CD4-positive, alpha-beta T cell treated with Interleukin-6 at 100 ng/mL for 8 hours (primary cell): Measurements from ENCODE around the gene SAMMSON.

Experiments
- DNase-seq: peaks from one replicate; pipeline ENCODE4 v3.0.0-alpha.2; 2020; ENCODE audit warnings: mixed read lengths, low spot score

SAMMSON gene

GRCh38 chr3:70011582-70011981 is 12.0 kb downstream of the SAMMSON start:
- no peak for DNase-seq

- DNase-seq: no peak
Measured at GRCh38 chr3:70020906-70021660, 21.6 kb downstream of the SAMMSON start.

GRCh38 chr3:70028361-70028760 is 28.8 kb downstream of the SAMMSON start:
- DNase-seq: no peak

- no peak for DNase-seq
Measured at GRCh38 chr3:70038693-70039092, 39.2 kb downstream of the SAMMSON start.

GRCh38 chr3:70040386-70040785 is 40.9 kb downstream of the SAMMSON start:
- no peak for DNase-seq

GRCh38 chr3:70042641-70043040 is 43.1 kb downstream of the SAMMSON start:
- no peak for DNase-seq

- DNase-seq: no peak
Measured at GRCh38 chr3:70049761-70050160, 50.2 kb downstream of the SAMMSON start.

GRCh38 chr3:70053293-70053692 is 53.8 kb downstream of the SAMMSON start:
- no peak for DNase-seq

- DNase-seq: no peak
Measured at GRCh38 chr3:70056081-70056480, 56.5 kb downstream of the SAMMSON start.

GRCh38 chr3:70057426-70057825 is 57.9 kb downstream of the SAMMSON start:
- DNase-seq: no peak

- DNase-seq: no peak
Measured at GRCh38 chr3:70061096-70061495, 61.6 kb downstream of the SAMMSON start.

GRCh38 chr3:70064194-70064779 is 64.8 kb downstream of the SAMMSON start:
- no peak for DNase-seq

- no peak for DNase-seq
Measured at GRCh38 chr3:70065696-70066253, 66.2 kb downstream of the SAMMSON start.

- DNase-seq: no peak
Measured at GRCh38 chr3:70067860-70068521, 68.5 kb downstream of the SAMMSON start.

GRCh38 chr3:70069557-70069956 is 70.0 kb downstream of the SAMMSON start:
- DNase-seq: no peak

- DNase-seq: no peak
Measured at GRCh38 chr3:70071138-70071537, 71.6 kb downstream of the SAMMSON start.

- no peak for DNase-seq
Measured at GRCh38 chr3:70072180-70072579, 72.6 kb downstream of the SAMMSON start.

GRCh38 chr3:70072754-70073153 is 73.2 kb downstream of the SAMMSON start:
- no peak for DNase-seq

GRCh38 chr3:70075101-70075500 is 75.6 kb downstream of the SAMMSON start:
- DNase-seq: no peak

- no peak for DNase-seq
Measured at GRCh38 chr3:70076396-70076795, 76.9 kb downstream of the SAMMSON start.

- no peak for DNase-seq
Measured at GRCh38 chr3:70078778-70079177, 79.2 kb downstream of the SAMMSON start.

- no peak for DNase-seq
Measured at GRCh38 chr3:70085613-70086012, 86.1 kb downstream of the SAMMSON start.

- no peak for DNase-seq
Measured at GRCh38 chr3:70086336-70086735, 86.8 kb downstream of the SAMMSON start.
